ENCODE results near the gene SCRN1.

DNA sequence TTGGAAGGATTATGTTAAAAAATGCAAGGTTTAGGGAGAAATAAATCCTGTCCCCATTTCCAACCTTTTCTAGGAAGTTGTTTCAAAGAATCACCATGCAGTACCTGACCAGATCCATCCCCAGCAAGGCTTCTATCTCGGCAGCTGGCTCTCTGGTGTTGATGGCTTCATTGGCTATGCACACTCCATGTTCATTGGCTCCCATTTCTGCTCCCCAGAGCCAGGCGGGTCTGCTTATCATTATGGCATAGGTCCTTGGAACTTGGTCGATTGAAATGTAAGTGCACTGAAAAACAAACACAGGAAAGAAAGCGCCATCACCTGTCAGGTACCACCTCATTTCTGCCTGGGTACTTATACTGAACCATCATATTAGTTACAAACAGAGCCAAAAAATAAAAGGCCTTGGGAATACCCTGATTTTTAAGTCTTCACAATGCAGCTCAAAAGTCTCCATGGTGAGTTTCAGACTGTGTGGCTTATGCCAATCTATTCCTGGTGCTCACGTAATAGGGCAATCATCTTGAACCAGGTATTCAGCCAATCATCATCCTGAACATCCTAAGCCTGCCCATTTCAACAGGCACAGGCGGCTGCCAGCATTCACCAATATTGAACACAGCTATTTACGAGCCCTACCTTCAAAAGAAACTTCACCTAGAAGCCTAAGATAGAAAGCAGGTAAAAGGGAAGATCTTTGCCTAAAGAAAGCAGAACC lies 34.4 kb downstream of the SCRN1 start:
- TF ChIP-seq, protein P1, sequence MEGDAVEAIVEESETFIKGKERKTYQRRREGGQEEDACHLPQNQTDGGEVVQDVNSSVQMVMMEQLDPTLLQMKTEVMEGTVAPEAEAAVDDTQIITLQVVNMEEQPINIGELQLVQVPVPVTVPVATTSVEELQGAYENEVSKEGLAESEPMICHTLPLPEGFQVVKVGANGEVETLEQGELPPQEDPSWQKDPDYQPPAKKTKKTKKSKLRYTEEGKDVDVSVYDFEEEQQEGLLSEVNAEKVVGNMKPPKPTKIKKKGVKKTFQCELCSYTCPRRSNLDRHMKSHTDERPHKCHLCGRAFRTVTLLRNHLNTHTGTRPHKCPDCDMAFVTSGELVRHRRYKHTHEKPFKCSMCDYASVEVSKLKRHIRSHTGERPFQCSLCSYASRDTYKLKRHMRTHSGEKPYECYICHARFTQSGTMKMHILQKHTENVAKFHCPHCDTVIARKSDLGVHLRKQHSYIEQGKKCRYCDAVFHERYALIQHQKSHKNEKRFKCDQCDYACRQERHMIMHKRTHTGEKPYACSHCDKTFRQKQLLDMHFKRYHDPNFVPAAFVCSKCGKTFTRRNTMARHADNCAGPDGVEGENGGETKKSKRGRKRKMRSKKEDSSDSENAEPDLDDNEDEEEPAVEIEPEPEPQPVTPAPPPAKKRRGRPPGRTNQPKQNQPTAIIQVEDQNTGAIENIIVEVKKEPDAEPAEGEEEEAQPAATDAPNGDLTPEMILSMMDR (conservative IDR thresholded peaks at IDR 0.05; ENCODE audit: low read depth, low read length) = no peak
- TF ChIP-seq EZH2 (IDR thresholded peaks at IDR 0.05; ENCODE audit: low read length, unreplicated experiment) (no peak), EZH2phosphoT487 (IDR thresholded peaks at IDR 0.05; ENCODE audit: borderline replicate concordance, low read length) (no peak)
